Occipital lobe (tissue), 3 donors: Measurements from ENCODE around the gene ENO1. TPM values are rescaled to one million over a fixed set of nuclear protein-coding genes. Genes with fewer than 3 reads are reported as not detected.

Experiments
- DNase-seq: peaks from one replicate; lab custom pipeline; 2025; lab: John Stamatoyannopoulos, UW
- small RNA-seq: library from RNA; depleted of rRNA; stranded (forward); fragments of <200 nt; gene quantifications from one replicate; pipeline ENCODE3, GENCODE V24; 2014
- total RNA-seq: library from RNA; depleted of rRNA; stranded (reverse); fragments of >200 nt; gene quantifications from one replicate; pipeline ENCODE4 v1.2.3, GENCODE V29; 2014

ENO1 gene
- total RNA-seq, 1 donor from 2014 or later, result 260 TPM

- no peak for DNase-seq
Measured at GRCh38 chr1:8813016-8813763, 65.3 kb downstream of the ENO1 start.

GRCh38 chr1:8812081-8812480, 66.4 kb downstream of the ENO1 start:
- no peak for DNase-seq

Small RNA genes within 50 kb of the gene (small RNA-seq; reads per million reads assigned to genes)
- gene AL139415.2 (not detected), gene MIR6728 (not detected), gene RNU6-304P (not detected)

Other genes starting within 250 kb of the ENO1 start
- gene RERE, start 61.0 kb downstream of the ENO1 start, total RNA-seq, result 1,292 TPM
- not detected for gene CA6, start 67.2 kb upstream of the ENO1 start, total RNA-seq
- not detected for gene SLC2A7, start 147.7 kb upstream of the ENO1 start, total RNA-seq
- 2.5 TPM for gene SLC2A5, start 190.9 kb upstream of the ENO1 start, total RNA-seq